ENCODE measurements around the gene RBFOX2.
A peak's percentile ranks its signal among the peaks of the same experiment; 100 is the strongest.
"Not testable (repeated sequence)": the region's sequence is repeated elsewhere in the genome, so short reads cannot be mapped to it uniquely, and the experiment has no call there.

Gene RBFOX2, protein sequence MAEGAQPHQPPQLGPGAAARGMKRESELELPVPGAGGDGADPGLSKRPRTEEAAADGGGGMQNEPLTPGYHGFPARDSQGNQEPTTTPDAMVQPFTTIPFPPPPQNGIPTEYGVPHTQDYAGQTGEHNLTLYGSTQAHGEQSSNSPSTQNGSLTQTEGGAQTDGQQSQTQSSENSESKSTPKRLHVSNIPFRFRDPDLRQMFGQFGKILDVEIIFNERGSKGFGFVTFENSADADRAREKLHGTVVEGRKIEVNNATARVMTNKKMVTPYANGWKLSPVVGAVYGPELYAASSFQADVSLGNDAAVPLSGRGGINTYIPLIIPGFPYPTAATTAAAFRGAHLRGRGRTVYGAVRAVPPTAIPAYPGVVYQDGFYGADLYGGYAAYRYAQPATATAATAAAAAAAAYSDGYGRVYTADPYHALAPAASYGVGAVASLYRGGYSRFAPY

DNA sequence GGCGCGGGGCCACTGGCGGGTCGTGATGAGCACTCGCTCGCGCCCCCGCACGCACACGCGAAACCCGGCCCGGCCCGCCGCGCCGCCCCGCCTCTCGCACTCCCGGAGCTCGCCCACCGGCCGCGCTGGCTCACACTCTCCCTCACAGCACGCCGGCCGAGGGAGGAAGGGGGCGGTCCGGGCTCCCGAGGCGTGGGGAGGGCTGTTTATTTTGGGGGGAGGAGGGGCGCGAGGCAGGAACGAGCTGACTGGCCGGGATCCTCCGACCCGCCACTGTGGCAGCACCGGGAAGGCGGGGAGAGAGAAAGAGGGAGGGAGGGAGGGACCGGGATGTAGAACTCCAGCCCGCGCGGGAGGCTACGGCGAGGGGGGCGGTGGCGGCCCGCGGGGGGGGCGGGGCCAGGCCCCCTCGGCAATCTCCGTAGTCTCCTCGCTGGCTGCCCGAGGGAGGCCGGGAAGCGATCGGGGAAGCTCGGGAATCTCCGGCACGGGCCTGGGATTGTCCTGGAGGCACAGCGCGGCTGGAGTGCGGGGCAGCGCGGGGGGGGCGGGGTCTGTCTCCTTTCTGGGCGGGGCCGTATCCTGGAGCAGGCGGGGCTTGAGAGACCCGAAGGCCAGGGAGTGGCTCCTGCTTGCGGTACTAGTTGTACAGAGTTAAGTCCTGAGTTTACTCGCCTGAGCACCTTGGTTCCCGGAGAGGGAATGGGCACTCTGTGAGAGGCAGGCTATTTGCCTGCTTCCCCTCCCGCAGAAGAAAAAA, at the start of gene RBFOX2:
Gene RBFOX2 (minus strand): TSS at position 179 of the 760 bp plus-strand sequence. CDS start 399 bp downstream, outside the sequence.
- peak in 1 of 2 donors; percentile 52 for DNase-seq (ENCODE audit: extremely low read depth in 1 of 2, low read depth in 1 of 2)

DNA sequence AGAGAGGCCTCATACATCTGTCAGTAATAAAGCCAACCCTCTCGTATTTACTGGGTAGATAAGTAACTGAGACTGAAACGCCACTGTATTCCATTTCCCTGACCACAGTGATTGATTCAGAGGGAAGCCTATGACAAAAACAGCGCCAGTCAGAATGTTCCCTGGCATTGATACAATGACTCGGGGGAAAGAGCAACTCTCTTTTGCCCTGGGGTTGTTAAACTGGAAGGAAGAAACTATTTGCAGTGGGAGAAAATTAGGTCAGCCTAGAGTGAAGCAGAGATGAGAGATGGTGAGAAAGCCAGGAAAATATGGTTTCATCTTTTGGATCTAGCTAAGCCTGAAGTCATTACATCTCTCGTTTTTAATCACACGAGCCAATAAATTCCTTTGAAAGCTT, 48.6 kb upstream of the RBFOX2 start:
- DNase-seq (ENCODE audit: extremely low read depth in 1 of 2, low read depth in 1 of 2): no peak

DNA sequence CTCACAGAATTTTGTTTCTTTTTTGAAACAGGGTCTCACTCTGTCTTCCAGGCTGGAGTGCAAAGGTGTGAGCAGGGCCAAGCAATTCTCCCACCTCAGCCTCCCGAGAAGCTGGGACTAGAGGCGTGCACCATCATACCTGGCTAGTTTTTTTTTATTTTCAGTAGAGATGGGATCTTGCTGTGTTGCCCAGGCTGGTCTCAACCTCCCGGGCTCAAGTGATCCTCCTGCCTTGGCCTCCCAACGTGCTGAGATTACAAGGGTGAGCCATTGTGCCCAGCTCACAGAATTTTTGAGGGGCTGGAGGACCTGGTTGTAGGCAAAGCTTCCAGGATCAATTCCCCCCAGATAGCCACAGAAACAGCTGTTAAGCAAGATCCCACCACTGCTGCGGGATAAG, 47.1 kb upstream of the RBFOX2 start:
- no peak for DNase-seq (ENCODE audit: extremely low read depth in 1 of 2, low read depth in 1 of 2)

DNA sequence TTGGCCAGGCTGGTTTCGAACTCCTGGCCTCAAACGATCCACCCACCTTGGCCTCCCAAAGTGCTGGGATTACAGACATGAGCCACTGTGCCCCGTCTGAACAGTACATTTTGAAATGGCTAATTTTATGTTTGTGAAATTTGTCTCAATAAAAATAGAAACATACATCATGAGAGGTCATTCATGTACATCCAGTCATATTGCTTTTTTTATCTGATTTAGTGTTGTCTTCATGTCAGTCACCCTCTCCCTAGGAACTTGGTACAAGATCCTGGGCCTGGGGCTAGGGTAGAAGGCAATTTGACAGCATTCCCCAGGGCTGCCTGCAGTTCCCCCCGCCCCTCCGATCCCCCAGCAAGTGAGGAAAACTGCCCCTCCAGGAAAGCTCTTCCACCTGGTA, 46.6 kb upstream of the RBFOX2 start:
- no peak for DNase-seq (ENCODE audit: extremely low read depth in 1 of 2, low read depth in 1 of 2)

DNA sequence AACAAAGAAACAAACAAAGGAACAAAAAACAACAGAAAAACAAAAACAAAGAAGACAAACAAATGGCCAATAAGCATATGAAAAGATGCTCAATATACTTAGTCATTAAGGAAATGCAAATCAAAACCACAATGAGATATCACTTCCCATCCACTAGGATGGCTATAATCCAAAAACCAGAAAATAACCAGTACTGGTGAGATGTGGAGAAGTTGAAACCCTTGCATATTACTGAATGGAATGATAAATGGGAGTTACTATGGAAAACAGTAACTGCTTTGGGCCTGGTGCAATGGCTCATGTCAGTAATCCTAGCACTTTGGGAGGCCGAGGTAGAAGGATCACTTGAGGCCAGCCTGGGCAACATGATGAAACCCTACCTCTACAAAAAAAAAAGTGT, 44.9 kb upstream of the RBFOX2 start:
- DNase-seq (ENCODE audit: extremely low read depth in 1 of 2, low read depth in 1 of 2): no peak

DNA sequence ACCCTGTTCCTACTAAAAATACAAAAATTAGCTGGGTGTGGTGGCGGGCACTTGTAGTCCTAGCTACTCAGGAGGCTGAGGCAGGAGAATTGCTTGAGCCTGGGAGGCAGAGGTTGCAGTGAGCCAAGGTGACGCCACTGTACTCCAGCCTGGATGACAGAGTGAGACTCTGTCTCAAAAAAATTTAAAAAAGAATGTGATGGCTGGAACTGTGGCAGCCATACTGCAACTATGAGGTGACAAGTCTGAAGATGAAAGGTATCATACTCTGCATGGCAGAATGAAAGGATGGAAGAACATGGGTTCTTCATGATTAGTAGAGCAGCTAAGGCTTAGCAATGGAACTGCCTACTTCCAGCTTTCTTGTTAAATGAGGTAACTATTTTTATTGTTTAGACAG, 42.0 kb upstream of the RBFOX2 start:
- DNase-seq (ENCODE audit: extremely low read depth in 1 of 2, low read depth in 1 of 2): not testable (repeated sequence)

DNA sequence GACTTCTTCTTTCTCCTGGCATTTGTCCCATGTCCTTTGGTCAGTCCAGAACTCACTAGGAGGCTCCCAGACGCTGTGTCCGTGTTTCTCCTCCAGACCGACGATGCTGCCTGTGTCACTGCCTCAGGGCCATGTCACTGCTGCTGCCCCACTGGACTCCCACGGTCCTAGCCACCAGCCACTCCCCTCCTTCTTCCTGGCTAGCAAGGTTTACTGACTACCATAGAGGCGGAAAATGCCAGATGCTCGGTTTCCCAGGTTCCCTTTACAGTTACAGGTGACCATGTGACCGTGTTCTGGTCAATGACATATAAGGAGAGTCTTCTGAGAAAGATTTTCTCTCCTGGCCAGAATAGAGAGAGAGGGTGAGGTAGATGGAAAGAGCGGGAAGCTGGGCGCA, 40.7 kb upstream of the RBFOX2 start:
- DNase-seq (ENCODE audit: extremely low read depth in 1 of 2, low read depth in 1 of 2): no peak

DNA sequence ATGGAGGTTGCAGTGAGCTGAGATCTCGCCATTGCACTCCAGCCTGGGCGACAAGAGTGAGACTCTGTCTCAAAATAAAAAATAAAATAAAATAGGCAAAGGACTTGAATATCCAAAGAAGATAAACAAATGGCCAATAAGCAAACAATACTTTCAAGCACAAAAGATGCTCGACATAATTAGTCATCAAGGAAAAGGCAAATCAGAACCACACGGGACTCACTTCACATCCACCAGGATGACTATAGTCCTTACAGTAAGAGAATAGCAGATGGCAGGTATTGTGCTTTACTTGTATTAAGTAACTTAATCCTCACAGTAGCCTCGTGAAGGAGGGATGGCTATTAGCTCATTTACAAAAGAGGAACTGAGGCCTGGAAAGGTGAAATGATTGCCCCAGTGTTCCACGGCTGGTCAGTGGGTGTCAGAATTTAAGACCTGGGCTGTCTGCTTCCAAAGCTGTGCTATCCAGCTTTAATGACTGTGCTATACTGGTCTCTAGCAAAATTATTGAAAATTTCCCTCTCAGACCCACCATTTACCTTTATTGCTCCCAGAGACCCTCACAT, 40.2 kb upstream of the RBFOX2 start:
- DNase-seq (ENCODE audit: extremely low read depth in 1 of 2, low read depth in 1 of 2): no peak

DNA sequence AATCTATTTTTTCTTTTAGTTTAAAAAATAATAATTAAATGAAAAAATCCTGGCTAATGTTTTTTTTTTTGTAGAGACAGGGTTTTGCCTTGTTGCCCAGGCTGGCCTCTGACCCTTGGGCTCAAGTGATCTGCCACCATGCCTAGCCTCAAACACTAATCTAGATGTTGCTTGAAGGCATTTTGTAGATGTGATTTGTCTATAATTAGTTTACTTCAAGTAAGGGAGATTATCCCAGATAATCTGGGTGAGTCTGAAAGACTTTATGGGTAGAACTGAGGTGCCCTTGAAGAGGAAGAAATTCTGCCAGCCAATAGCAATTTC, 38.6 kb upstream of the RBFOX2 start:
- DNase-seq (ENCODE audit: extremely low read depth in 1 of 2, low read depth in 1 of 2): no peak

DNA sequence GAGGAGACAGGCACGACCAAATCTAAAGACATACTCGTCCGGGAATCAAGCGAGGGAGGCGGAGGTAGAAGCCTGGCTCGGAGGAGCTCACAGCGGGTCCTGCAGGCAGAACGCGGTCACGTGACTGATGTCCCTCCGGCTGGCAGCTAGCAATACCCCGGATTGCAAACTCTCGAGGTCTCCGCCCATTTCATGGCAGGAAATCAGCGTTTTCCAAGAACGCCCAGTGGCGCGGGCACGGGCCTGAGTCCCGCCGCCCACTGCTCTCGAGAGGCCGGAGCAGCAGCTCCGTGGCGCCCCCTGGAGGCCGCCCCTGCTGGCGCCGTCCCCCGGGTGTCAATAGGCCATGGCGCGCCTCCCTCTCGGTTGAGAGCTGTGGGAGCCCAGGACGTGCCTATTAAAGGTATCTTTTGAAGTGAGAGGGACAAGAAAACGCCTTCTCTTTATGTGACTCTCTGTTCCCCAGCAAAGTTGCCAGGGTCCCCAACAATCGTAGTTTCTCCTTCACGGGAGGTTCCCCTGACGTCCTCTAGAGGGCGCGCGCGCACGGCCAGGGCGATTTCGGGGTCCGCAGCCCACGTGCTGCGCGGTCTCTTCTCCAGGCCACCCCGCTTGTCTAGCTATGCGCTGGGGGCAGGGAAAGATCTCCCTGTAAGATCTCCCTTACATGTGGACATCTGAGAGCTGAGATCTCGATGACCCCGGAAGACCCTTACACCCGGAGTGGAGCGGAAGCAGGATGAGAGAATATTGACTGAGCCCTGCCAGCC, 37.3 kb upstream of the RBFOX2 start:
- peak; percentile 7 to 43 for DNase-seq (ENCODE audit: extremely low read depth in 1 of 2, low read depth in 1 of 2)

DNA sequence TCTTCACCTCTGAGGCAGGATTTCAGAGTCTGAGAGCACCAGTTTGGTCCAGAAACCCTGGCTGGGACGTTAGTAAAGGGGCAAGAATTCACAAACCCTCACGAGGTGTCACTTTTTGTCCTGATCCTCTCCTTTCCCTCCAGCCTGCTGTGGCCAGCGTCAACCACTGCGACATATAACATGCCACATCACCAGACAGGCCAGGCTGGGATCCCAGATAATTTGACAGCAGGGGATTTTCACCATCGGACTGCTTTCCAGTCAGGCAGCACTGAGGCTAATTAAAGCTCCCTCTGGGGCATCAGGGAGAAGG, 36.8 kb upstream of the RBFOX2 start:
- no peak for DNase-seq (ENCODE audit: extremely low read depth in 1 of 2, low read depth in 1 of 2)

DNA sequence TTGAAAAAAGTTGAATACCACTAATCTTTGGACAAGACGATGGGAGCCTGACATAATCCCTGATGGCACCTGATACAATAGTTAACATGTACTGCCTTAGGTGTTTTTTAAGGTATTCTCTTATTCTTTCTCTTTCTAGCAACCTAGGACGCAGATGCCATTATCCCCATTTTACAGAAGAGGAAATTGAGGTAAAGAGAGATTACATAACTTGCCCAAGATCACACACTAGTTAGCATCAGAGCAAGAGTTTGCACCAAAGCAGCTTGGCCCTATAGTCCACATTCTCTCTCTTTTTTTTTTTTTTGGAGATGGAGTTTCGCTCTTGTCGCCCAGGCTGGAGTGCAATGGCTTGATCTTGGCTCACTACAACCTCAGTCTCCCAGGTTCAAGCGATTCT, 35.7 kb upstream of the RBFOX2 start:
- DNase-seq (ENCODE audit: extremely low read depth in 1 of 2, low read depth in 1 of 2): no peak

DNA sequence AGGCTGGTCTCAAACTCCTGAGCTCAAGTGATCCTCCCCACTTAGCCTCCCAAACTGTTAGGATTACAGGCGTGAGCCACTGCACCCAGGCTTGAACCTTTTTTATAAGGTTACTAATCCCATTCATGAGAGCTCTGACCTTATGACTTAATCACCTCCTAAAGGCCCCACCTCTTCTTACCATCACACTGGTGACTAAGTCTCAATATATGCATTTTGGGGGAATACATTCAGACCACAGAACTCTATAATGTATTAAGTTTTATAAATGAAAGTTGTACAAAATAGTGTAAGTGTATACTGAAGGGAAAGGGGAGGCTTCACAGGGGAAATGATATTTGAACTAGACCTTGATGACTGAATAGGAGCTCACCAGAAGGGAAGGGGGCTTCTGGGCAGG, 28.4 kb upstream of the RBFOX2 start:
- DNase-seq (ENCODE audit: extremely low read depth in 1 of 2, low read depth in 1 of 2): no peak

DNA sequence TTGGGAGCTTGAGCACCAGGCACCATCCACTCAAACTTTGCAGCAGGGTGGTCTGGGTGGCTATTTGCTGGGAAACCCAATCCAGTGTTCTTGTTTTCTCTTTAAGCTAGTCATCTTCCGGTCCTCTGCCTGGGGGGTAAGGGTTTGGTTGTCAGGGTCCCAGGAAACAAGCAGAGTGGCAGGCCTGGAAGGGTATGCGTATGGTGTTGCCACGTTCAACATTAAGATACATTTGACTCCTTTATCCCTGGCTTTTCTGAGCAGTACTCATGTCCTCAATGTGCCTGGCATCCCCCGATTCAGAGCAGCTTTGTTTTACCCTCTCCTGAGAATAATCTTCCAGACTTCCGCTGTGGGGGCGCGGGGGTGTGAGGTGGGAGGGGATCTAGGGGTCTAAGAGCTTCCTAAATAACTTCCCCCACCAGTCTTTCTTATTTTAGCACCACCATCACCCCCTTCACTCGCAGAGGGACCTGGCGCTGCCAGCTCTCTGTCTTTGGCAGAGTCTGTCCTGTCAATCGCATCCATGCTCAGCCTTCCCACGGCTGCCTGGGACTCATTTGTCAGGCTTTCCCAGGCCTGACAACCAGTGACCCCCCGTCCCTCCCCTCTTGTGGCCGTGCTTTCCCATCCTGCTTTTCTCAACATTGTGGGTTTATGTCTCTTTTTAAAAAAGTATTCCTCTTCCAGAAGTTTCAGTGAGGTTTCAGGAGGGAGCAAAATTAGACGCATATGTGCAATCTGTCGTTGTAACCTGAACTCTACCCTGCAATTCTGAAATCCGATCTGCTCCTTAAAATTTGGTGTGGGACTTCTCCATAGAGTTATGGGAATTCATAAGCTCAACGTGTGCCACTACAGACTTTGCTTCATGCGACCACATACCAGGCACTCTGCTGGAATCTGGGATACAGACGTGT, 27.0 kb upstream of the RBFOX2 start:
- no peak for DNase-seq (ENCODE audit: extremely low read depth in 1 of 2, low read depth in 1 of 2)

DNA sequence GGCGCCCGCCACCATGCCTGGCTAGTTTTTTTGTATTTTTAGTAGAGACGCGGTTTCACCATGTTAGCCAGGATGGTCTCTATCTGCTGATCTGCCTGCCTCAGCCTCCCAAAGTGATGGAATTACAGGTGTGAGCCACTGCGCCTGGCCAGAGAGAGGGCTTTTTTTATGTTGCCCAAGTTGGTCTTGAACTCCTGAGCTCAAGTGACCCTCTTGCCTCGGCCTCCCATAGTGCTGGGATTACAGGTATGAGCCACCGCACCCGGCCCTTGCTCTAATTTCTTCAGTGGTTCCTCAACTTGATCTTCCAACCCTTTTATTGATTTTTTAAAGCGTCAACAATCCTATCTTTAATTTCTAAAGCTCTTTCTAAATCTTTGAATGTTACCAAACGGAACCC, 25.8 kb upstream of the RBFOX2 start:
- DNase-seq (ENCODE audit: extremely low read depth in 1 of 2, low read depth in 1 of 2): not testable (repeated sequence)

DNA sequence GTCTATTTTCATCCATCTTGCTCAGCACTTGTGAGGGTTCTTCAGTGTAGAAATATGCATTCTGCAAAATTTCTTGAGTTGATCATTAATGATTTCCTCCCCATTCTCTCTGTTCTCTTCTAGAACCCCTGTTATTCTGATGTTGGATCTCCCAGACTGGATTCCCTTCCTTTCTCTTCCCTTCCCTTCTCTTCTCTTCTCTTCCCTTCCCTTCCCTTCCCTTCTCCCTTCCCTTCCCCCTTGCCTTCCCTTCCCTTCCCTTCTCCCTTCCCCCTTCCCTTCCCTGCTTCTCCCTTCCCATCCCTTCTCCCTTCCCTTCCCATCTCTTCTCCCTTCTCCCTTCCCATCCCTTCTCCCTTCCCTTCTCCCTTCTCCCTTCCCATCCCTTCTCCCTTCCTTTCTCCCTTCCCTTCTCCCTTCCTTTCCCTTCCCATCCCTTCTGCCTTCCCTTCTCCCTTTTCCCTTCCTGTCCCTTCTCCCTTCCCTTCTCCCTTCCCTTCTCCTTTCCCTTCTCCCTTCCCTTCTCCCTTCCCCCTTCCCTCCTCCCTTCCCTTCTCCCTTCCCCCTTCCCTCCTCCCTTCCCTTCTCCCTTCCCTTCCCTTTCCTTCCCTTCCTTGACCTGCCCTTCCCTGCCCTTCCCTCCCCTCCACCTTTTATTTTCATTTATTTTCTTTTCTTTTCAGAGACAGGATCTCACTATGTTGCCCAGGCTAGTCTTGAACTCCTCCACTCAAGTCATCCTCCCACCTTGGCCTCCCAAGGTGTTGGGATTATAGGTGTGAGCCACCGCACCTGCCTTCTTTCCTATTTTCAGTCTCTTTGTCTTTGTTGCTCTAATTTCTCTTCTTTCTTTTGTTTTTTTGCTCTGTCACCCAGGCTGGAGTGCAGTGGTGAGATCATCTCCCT, 24.9 kb upstream of the RBFOX2 start:
- no peak for DNase-seq (ENCODE audit: extremely low read depth in 1 of 2, low read depth in 1 of 2)

DNA sequence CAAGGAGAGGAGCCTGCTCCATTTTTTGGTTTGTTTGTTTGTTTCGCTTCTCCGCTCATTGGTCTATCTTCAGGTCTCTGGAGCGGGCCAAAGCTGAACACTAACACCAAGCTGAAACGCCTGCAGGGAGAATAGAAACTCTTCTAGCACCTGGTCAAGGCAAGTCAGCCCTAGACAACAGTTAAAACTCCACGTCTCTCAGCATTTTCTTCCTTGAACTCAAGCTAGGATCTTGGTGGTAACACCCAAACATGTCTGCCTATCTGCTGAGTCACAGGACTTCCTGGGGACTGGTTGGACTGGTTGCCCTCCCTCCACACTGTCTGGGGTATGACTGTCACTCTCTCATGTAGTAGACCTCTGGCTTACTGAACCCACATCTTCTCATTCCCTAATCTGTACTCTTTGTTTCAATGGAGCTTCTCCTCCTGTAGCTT, 23.9 kb upstream of the RBFOX2 start:
- no peak for DNase-seq (ENCODE audit: extremely low read depth in 1 of 2, low read depth in 1 of 2)

DNA sequence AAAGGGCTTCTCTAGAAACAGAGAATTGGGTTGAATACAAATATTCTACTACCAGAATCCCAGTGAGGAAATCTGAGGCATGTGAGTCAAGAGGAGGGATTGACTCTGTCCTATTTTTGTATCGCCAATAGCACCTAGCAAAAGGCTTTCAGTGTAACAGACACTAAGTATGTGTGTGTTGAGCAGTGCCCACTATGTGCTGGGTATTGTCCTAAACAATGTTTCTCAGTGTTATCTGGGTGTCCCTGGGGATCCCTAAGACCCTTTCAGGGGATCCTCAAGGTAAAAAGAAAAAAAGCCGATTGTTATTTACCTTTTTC, 21.0 kb upstream of the RBFOX2 start:
- DNase-seq (ENCODE audit: extremely low read depth in 1 of 2, low read depth in 1 of 2): no peak

DNA sequence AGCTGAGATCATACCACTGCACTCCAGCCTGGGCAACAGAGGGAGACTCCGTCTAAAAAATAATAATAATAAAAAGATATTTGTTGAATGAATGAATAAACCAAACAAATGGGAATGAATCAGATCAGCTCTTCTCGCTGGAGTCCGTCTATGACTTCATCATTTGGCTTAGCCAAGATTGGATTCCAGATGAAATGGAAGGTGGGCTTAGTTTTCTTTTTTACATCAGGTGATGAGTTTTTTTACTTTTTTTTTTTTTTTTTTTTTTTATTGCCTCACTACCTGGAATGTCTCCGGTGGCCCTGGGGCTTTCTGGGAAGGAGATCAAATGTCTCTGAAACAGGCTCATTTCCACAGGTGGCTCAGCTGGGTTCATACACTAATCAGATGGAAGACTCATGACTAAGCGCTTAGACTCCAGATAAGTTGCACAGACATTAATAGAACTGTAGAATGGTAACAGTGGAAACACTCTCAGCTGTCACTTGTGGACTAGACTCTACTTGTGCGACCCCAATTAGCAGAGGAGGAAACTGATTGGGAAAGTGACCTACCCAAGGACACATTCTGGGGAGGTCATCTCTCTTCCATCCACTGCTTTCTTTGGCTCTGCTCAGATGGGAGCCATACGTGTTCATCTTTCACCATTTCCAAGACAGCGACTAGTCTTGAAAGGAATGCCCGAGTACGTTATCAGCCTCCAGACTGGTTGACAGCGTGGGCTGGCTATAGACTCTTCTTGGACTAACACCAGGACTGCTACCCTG, 20.5 kb upstream of the RBFOX2 start:
- DNase-seq (ENCODE audit: extremely low read depth in 1 of 2, low read depth in 1 of 2): no peak
